Spleen (tissue), 7 donors: Measurements from ENCODE around the gene VTI1A.

Experiments
- POLR2A ChIP-seq, 3 donors: fragments of 450-650 bp; IDR thresholded peaks; one replicate each; pipeline ENCODE4 v1.5.1; 2017; ENCODE audit warnings: antibody characterized with exemption in 3 of 3, mild to moderate bottlenecking in 1 of 3
- POLR2AphosphoS5 ChIP-seq, 3 donors: sonication (generic); formaldehyde crosslinking; IDR thresholded peaks; one replicate each; pipeline ENCODE4 v1.5.1; 2017; ENCODE audit warnings: antibody characterized with exemption in 3 of 3
- TF ChIP-seq, protein P1 (sequence below), 11 experiments: fragments of 200-600 bp in 7 of 11; fragments of 450-650 bp in 4 of 11; sonication (generic) in 4 of 11; IDR thresholded peaks in 8 of 11; conservative IDR thresholded peaks in 3 of 11; 1 replicate in 7 of 11; 2 replicates in 4 of 11; pipeline versions ENCODE4 v1.4.0 to v1.8.0; 2016 to 2021; ENCODE audit warnings: antibody characterized with exemption in 11 of 11, inconsistent platforms in 4 of 11, mild to moderate bottlenecking in 1 of 11
- donor health status: DM: no; HTN: no; CAD: no; lungs with moderate emphysema.
- donor health status: DM: no; HTN: no; CAD: no.
- donor health status: DM: no; HTN: no; CAD: no.

DNA sequence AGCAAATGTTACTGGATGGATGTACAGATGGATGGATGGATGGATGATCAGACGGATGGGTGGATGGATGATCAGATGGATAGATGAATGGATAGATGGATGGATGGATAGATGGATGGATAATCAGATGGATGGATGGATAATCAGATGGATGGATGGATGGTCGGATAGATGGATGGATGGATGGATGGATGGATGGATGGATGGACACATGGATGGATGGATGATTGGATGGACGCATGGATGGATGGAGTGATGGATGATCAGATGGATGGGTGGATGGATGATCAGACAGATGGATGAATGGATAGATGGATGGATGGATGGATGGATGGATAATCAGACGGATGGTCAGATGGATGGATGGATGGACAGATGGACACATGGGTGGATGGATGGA is 412.8 kb downstream of the VTI1A start:
- TF ChIP-seq, protein P1, sequence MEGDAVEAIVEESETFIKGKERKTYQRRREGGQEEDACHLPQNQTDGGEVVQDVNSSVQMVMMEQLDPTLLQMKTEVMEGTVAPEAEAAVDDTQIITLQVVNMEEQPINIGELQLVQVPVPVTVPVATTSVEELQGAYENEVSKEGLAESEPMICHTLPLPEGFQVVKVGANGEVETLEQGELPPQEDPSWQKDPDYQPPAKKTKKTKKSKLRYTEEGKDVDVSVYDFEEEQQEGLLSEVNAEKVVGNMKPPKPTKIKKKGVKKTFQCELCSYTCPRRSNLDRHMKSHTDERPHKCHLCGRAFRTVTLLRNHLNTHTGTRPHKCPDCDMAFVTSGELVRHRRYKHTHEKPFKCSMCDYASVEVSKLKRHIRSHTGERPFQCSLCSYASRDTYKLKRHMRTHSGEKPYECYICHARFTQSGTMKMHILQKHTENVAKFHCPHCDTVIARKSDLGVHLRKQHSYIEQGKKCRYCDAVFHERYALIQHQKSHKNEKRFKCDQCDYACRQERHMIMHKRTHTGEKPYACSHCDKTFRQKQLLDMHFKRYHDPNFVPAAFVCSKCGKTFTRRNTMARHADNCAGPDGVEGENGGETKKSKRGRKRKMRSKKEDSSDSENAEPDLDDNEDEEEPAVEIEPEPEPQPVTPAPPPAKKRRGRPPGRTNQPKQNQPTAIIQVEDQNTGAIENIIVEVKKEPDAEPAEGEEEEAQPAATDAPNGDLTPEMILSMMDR (IDR thresholded peaks at IDR 0.05 in 8 of 11, conservative IDR thresholded peaks at IDR 0.05 in 3 of 11): no peak
- TF ChIP-seq POLR2A (IDR thresholded peaks at IDR 0.05): no peak
- TF ChIP-seq POLR2AphosphoS5 (IDR thresholded peaks at IDR 0.05): no peak
